B cell (primary cell): ENCODE measurements around the gene DFFA. TPM values are rescaled to one million over a fixed set of nuclear protein-coding genes. Genes with fewer than 3 reads are reported as not detected.

Experiments
- ATAC-seq: fragments of 200-7000 bp; cut with Tn5 transposase; one replicate; pipeline ENCODE4 v1.10.0; 2021; ENCODE audit warnings: low read depth, mild to moderate bottlenecking, moderate number of reproducible peaks, moderate library complexity
- CTCF ChIA-PET: fragments of 350-600 bp; sonication (Branson Sonifier 250); formaldehyde crosslinking; loops from one replicate; lab custom pipeline; 2021; ENCODE audit warnings: antibody characterized with exemption, inconsistent platforms; lab: Charles Lee
- POLR2A ChIA-PET: fragments of 350-600 bp; sonication (Branson Sonifier 250); formaldehyde crosslinking; loops from one replicate; lab custom pipeline; 2021; ENCODE audit warnings: antibody characterized with exemption; lab: Charles Lee
- DNase-seq: peaks from one replicate; pipeline ENCODE4 v3.0.0; 2013
- H2AFZ ChIP-seq: 2 replicates; pipeline ENCODE4 v1.6.1; 2012; ENCODE audit warnings: mild to moderate bottlenecking, low read depth, low read length; ENCODE audit not compliant: insufficient read depth, poor library complexity, severe bottlenecking
- H3K27ac ChIP-seq, 2 donors: 1 replicate in 1 of 2; 2 replicates in 1 of 2; pipeline ENCODE4 v1.5.1; 2012 to 2013; ENCODE audit warnings: low read length in 2 of 2, mild to moderate bottlenecking in 2 of 2, moderate library complexity in 1 of 2
- H3K27me3 ChIP-seq, 4 experiments: fragments of 200-600 bp in 1 of 4; sonication (generic) in 1 of 4; replicated peaks in 1 of 4; 1 replicate in 2 of 4; 2 replicates in 2 of 4; pipeline versions ENCODE4 v1.6.1 to v1.7.0; 2013 to 2016; ENCODE audit warnings: low read length in 3 of 4, mild to moderate bottlenecking in 2 of 4, mixed read lengths in 1 of 4, moderate library complexity in 1 of 4; ENCODE audit not compliant: insufficient read depth in 4 of 4, control insufficient read depth in 3 of 4; ENCODE audit errors: control extremely low read depth in 1 of 4
- H3K36me3 ChIP-seq, 2 experiments: replicated peaks in 1 of 2; 1 replicate in 1 of 2; 2 replicates in 1 of 2; pipeline versions ENCODE4 v1.6.1 to v1.7.1; 2013; ENCODE audit warnings: low read length in 1 of 2; ENCODE audit not compliant: insufficient read depth in 2 of 2, control insufficient read depth in 1 of 2; ENCODE audit errors: control extremely low read depth in 1 of 2, extremely low read depth in 1 of 2
- H3K4me1 ChIP-seq, 2 donors: fragments of 200-600 bp in 1 of 2; sonication (generic) in 1 of 2; 1 replicate in 1 of 2; 2 replicates in 1 of 2; pipeline versions ENCODE4 v1.5.1 to v1.6.1; 2013 to 2017; ENCODE audit warnings: low read length in 2 of 2; ENCODE audit not compliant: control insufficient read depth in 2 of 2, insufficient read depth in 2 of 2
- H3K4me2 ChIP-seq: replicated peaks from 2 replicates; pipeline ENCODE3; 2012; ENCODE audit warnings: mild to moderate bottlenecking, low read depth, low read length; ENCODE audit not compliant: poor library complexity, severe bottlenecking
- H3K4me3 ChIP-seq, 5 experiments: fragments of 200-600 bp in 1 of 5; sonication (generic) in 1 of 5; 1 replicate in 3 of 5; 2 replicates in 2 of 5; pipeline versions ENCODE4 v1.5.1 to v1.7.0; 2011 to 2016; ENCODE audit warnings: low read length in 4 of 5, mild to moderate bottlenecking in 4 of 5, low read depth in 2 of 5, control low read depth in 1 of 5, moderate library complexity in 1 of 5; ENCODE audit not compliant: insufficient read depth in 1 of 5; ENCODE audit errors: control extremely low read depth in 1 of 5, extremely low read depth in 1 of 5
- H3K79me2 ChIP-seq: fragments of 200-600 bp; sonication (generic); one replicate; pipeline ENCODE4 v1.6.0; 2016; ENCODE audit warnings: low read length; ENCODE audit not compliant: control insufficient read depth, insufficient read depth
- H3K9ac ChIP-seq: fragments of 200-600 bp; sonication (generic); 2 replicates; pipeline ENCODE4 v1.6.1; 2017; ENCODE audit warnings: mild to moderate bottlenecking, low read length, moderate library complexity
- H3K9me3 ChIP-seq, 3 donors: one replicate each; pipeline versions ENCODE4 v1.6.1 to v1.7.1; 2013; ENCODE audit warnings: low read length in 2 of 3; ENCODE audit not compliant: control insufficient read depth in 2 of 3, insufficient read depth in 1 of 3; ENCODE audit errors: control extremely low read depth in 1 of 3
- H4K20me1 ChIP-seq: 2 replicates; pipeline ENCODE4 v1.6.0; 2012; ENCODE audit warnings: mild to moderate bottlenecking, low read length; ENCODE audit not compliant: insufficient read depth, control insufficient read depth, poor library complexity, severe bottlenecking
- H3K27ac Mint-ChIP-seq: one replicate; pipeline ENCODE4 v1.8.0; 2021; ENCODE audit warnings: mixed read lengths
- H3K27me3 Mint-ChIP-seq: one replicate; pipeline ENCODE4 v1.8.0; 2021; ENCODE audit warnings: mixed read lengths
- H3K4me1 Mint-ChIP-seq: one replicate; pipeline ENCODE4 v1.8.0; 2021; ENCODE audit warnings: mixed read lengths
- H3K4me3 Mint-ChIP-seq: one replicate; pipeline ENCODE4 v1.8.0; 2021; ENCODE audit warnings: mixed read lengths
- H3K9me3 Mint-ChIP-seq: one replicate; pipeline ENCODE4 v1.8.0; 2022; ENCODE audit warnings: mixed read lengths; ENCODE audit not compliant: insufficient read depth
- EZH2 ChIP-seq: IDR thresholded peaks from 2 replicates; pipeline ENCODE4 v1.6.1; 2012; ENCODE audit warnings: borderline replicate concordance, low read depth, mild to moderate bottlenecking, moderate library complexity, low read length; ENCODE audit not compliant: insufficient read depth, poor library complexity, severe bottlenecking
- WGBS: methylation state at CpG from one replicate; pipeline ENCODE4 v1.1.5; 2013; ENCODE audit warnings: missing lambda C conversion rate; ENCODE audit not compliant: insufficient coverage; 5-methylcytosine and 5-hydroxymethylcytosine counted together
- intact Hi-C: fragments of 100-400 bp; cut with micrococcal nuclease; formaldehyde crosslinking; loops from one replicate; pipeline ENCODE4 v1.10.0; 2022
- polyA plus RNA-seq: library from polyadenylated mRNA; depleted of rRNA; stranded (reverse); fragments of >200 nt; gene quantifications from 2 replicates; pipeline ENCODE4 v1.2.3, GENCODE V29; 2012
- total RNA-seq, 2 donors: library from RNA; stranded (reverse); fragments of 120-200 nt in 1 of 2; gene quantifications; 1 replicate in 1 of 2; 2 replicates in 1 of 2; pipeline versions ENCODE4 v1.2.3 to v1.2.4, GENCODE V29; 2013 to 2022
- TF ChIP-seq, protein P1 (sequence below): fragments of 200-600 bp; IDR thresholded peaks from one replicate; pipeline ENCODE4 v1.8.0; 2022; ENCODE audit warnings: antibody characterized with exemption, mild to moderate bottlenecking

DFFA gene
- total and polyA plus RNA-seq, 2 donors (not counting 1 experiment from before 2014, with no cell fraction given): 12.0 to 30.7 TPM

DNA sequence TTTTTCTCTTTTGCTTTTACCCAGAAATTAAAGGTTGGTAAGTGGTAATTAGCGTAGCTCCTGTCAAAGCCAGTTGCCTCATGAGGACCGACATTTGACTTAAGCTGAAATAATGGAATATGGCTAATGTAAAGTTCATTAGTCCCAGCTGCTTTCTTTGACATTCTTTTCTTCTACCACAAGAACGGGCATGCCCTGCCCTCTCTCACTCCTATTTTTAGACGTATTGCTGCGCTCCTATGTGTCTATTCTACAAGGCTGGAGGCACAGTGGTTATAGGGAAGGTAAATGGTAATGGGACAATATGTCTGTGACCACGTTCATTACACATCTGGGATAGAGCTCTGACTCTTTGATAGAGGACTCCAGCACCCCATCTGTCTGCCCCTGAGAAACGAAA is 15.7 kb downstream of the DFFA start:
- no peak for DNase-seq
- no CpG with 5 or more reads among the region's 7 CpGs for WGBS
- Mint-ChIP-seq H3K27ac (no peak overlapping the region), H3K4me3 (no peak overlapping the region), H3K4me1 (peaks cover 3% of the 10 kb centered on the region), H3K9me3 (no peaks in the 10 kb centered on the region), H3K27me3 (no peaks in the 10 kb centered on the region)
- no peak overlapping the region for H3K4me3 ChIP-seq
- no peaks in the 10 kb centered on the region for H3K79me2 ChIP-seq
- H4K20me1 ChIP-seq: no peaks in the 10 kb centered on the region
- H3K4me1 ChIP-seq: peaks cover 0 to 3% of the 10 kb centered on the region in 2 donors
- ATAC-seq: no peak
- peaks cover 0 to 8% (median 0%) of the 10 kb centered on the region in 3 donors for H3K9me3 ChIP-seq
- intact Hi-C loops: no loop called here
- no peak overlapping the region for H3K9ac ChIP-seq
- no peak for TF ChIP-seq EZH2
- TF ChIP-seq, protein P1, sequence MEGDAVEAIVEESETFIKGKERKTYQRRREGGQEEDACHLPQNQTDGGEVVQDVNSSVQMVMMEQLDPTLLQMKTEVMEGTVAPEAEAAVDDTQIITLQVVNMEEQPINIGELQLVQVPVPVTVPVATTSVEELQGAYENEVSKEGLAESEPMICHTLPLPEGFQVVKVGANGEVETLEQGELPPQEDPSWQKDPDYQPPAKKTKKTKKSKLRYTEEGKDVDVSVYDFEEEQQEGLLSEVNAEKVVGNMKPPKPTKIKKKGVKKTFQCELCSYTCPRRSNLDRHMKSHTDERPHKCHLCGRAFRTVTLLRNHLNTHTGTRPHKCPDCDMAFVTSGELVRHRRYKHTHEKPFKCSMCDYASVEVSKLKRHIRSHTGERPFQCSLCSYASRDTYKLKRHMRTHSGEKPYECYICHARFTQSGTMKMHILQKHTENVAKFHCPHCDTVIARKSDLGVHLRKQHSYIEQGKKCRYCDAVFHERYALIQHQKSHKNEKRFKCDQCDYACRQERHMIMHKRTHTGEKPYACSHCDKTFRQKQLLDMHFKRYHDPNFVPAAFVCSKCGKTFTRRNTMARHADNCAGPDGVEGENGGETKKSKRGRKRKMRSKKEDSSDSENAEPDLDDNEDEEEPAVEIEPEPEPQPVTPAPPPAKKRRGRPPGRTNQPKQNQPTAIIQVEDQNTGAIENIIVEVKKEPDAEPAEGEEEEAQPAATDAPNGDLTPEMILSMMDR: no peak
- H3K27ac ChIP-seq: no peak overlapping the region
- no peak overlapping the region for H2AFZ ChIP-seq
- H3K27me3 ChIP-seq: no peaks in the 10 kb centered on the region
- no peak overlapping the region for H3K4me2 ChIP-seq
- ChIA-PET POLR2A (no interaction called here), CTCF (interaction anchor here (0.6 to 1.5 kb wide), 2 partner anchors 24 to 27 kb away, joined by 3 read pairs; partner anchors contain the start of gene CENPS)
- H3K36me3 ChIP-seq: peaks cover 3 to 11% of the 10 kb centered on the region in 2 experiments

DNA sequence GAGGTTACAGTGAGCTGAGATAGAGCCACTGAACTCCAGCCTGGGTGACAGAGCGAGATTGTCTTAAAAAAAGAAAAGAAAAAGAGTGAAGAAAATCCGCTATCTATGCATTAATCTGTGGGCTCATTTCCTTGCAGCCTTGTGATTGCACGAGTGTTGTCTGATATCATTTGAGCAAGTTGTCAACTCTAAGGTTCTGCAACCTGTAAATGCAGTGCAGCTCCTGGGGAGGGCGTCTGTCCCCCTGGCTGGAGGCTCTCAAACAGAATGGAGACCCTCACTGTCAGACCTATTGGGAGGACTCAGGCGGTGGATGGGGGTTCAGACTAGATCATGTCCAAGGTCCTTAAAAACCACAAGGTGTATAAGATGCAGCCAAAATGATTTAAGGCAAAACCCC is 16.3 kb downstream of the DFFA start:
- no peak for ATAC-seq
- H3K4me3 ChIP-seq: no peak overlapping the region
- H3K27me3 ChIP-seq: no peaks in the 10 kb centered on the region
- no peaks in the 10 kb centered on the region for H4K20me1 ChIP-seq
- DNase-seq: no peak
- H3K27me3 Mint-ChIP-seq: no peaks in the 10 kb centered on the region
- TF ChIP-seq, protein P1: no peak
- TF ChIP-seq EZH2: no peak
- intact Hi-C loops: no loop called here
- ChIA-PET CTCF (interaction anchor here (0.6 to 1.5 kb wide), 2 partner anchors 24 to 26 kb away, joined by 3 read pairs; partner anchors contain the start of gene CENPS), POLR2A (no interaction called here)
- H3K79me2 ChIP-seq: no peaks in the 10 kb centered on the region
- H3K4me2 ChIP-seq: no peak overlapping the region
- peaks cover 0 to 8% (median 0%) of the 10 kb centered on the region in 3 donors for H3K9me3 ChIP-seq
- WGBS: 88% methylated on average over 4 of the region's 5 CpGs
- H3K27ac ChIP-seq: no peak overlapping the region
- no peak overlapping the region for H3K27ac Mint-ChIP-seq
- H2AFZ ChIP-seq: no peak overlapping the region
- no peak overlapping the region for H3K4me3 Mint-ChIP-seq
- no peaks in the 10 kb centered on the region for H3K9me3 Mint-ChIP-seq
- H3K4me1 ChIP-seq: peaks cover 0 to 3% of the 10 kb centered on the region in 2 donors
- H3K36me3 ChIP-seq: peaks cover 3 to 5% of the 10 kb centered on the region in 2 experiments
- peaks cover 3% of the 10 kb centered on the region for H3K4me1 Mint-ChIP-seq
- no peak overlapping the region for H3K9ac ChIP-seq
